Activated CD4-positive, alpha-beta memory T cell treated with anti-CD3 and anti-CD28 coated beads, Interleukin-2, amount 10 ng/mL, durations not matched to agents 7 days and 5 days (primary cell): ENCODE data around the gene FBXO8. TPM values are rescaled to one million over a fixed set of nuclear protein-coding genes. Genes with fewer than 3 reads are reported as not detected.

ENCODE experiments used
- CTCF ChIA-PET: fragments of 350-600 bp; sonication (Branson Sonifier 250); formaldehyde crosslinking; loops from one replicate; lab custom pipeline; 2021; ENCODE audit warnings: antibody characterized with exemption, inconsistent platforms; lab: Charles Lee
- POLR2A ChIA-PET: fragments of 350-600 bp; sonication (Branson Sonifier 250); formaldehyde crosslinking; loops from one replicate; lab custom pipeline; 2021; ENCODE audit warnings: antibody characterized with exemption; lab: Charles Lee
- DNase-seq: peaks from one replicate; pipeline ENCODE4 v3.0.0-alpha.2; 2020
- H3K27ac Mint-ChIP-seq: one replicate; pipeline ENCODE4 v1.8.0; 2021; ENCODE audit warnings: mild to moderate bottlenecking, mixed read lengths
- H3K27me3 Mint-ChIP-seq: one replicate; pipeline ENCODE4 v1.8.0; 2021; ENCODE audit warnings: mixed read lengths
- H3K36me3 Mint-ChIP-seq: one replicate; pipeline ENCODE4 v1.8.0; 2021; ENCODE audit warnings: low read depth, mixed read lengths
- H3K4me1 Mint-ChIP-seq: one replicate; pipeline ENCODE4 v1.8.0; 2021; ENCODE audit warnings: mixed read lengths
- H3K4me3 Mint-ChIP-seq: one replicate; pipeline ENCODE4 v1.8.0; 2021; ENCODE audit warnings: mild to moderate bottlenecking, mixed read lengths
- H3K9me3 Mint-ChIP-seq: one replicate; pipeline ENCODE4 v1.8.0; 2021; ENCODE audit warnings: mixed read lengths
- total RNA-seq, 2 experiments: library from RNA; stranded (reverse); gene quantifications; one replicate each; pipeline ENCODE4 v1.2.3, GENCODE V29; 2021

Gene FBXO8
- total RNA-seq, 2 experiments from 2014 or later: 25.7 to 30.5 TPM

DNA sequence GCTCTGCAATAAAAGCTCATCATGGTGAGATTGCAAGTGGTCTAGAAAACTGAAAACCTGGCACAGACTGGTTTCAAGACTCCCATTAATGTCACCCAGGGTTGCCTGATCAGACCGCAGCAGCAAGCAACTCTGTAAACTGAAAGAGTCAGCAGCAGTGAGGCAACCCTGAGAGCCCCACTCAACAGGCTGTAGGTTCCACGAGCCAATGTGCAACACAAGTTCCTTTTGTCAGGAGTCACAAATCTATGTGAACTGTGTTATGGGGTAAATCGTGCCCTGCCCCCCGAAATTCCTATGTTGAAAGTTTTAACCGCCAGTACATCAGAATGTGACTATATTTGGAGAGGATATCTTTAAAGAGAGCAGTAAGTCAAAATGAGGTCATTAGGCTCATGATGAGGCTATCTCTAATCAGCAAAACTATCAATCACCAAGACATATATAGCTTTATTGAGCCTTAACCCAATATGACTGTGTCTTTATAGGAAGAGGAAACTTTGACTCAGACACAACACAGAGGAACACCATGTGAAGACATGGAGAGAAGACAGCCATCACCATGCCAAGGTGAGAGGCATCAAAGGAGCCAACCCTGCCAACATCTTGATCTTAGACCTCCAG, 94.0 kb downstream of the FBXO8 start:
- no peaks in the 10 kb centered on the region for H3K9me3 Mint-ChIP-seq
- H3K27me3 Mint-ChIP-seq: peaks cover 19% of the 10 kb centered on the region
- H3K27ac Mint-ChIP-seq: no peak overlapping the region
- no peak for DNase-seq
- ChIA-PET CTCF (no interaction called here), POLR2A (interaction anchor here (0.6 kb wide), 1 partner anchor 854 kb away, joined by 3 read pairs; no protein-coding TSS in a partner anchor)
- H3K4me3 Mint-ChIP-seq: no peak overlapping the region
- H3K36me3 Mint-ChIP-seq: no peaks in the 10 kb centered on the region
- H3K4me1 Mint-ChIP-seq: no peaks in the 10 kb centered on the region

Other genes starting within 250 kb of the FBXO8 start
- gene CEP44, start 244 bp upstream of the FBXO8 start, total RNA-seq: 10 to 100 TPM; 25.1 to 26.9 TPM
- 10 to 100 TPM; 34.1 to 36.4 TPM for gene HPGD, start 238.8 kb upstream of the FBXO8 start, total RNA-seq